ENCODE data around the gene ZNF441.
"Not testable (repeated sequence)": the region's sequence is repeated elsewhere in the genome, so short reads cannot be mapped to it uniquely, and the experiment has no call there.

The ZNF441 gene

DNA sequence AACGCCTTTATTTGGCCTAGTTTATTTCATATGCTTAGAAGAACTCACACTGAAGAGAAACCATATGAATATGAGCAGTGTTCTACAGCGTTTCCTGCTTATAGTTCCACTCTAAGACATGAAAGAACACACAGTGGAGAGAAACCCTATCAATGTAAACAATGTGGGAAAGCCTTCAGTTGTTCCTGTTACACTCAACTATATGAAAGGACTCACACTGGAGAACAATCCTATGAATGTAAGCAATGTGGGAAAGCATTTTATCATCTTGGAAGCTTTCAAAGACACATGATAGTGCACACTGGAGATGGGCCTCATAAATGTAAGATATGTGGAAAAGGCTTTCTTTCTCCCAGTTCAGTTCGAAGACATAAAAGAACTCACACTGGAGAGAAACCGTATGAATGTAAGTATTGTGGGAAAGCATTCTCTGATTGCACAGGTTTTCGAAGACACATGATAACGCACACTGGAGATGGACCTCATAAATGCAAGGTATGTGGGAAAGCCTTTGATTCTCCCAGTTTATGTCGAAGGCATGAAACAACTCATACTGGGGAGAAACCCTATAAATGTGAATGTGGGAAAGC is 13.7 kb downstream of the ZNF441 start:
- no peak for DNase-seq (ENCODE audit: low read depth in 2 of 2)

- DNase-seq (ENCODE audit: low read depth in 2 of 2): no peak
Observed at GRCh38 chr19:11781295-11782057, 14.7 kb downstream of the ZNF441 start.

GRCh38 chr19:11783767-11784166 is 17.0 kb downstream of the ZNF441 start:
- no peak for DNase-seq (ENCODE audit: low read depth in 2 of 2)

DNA sequence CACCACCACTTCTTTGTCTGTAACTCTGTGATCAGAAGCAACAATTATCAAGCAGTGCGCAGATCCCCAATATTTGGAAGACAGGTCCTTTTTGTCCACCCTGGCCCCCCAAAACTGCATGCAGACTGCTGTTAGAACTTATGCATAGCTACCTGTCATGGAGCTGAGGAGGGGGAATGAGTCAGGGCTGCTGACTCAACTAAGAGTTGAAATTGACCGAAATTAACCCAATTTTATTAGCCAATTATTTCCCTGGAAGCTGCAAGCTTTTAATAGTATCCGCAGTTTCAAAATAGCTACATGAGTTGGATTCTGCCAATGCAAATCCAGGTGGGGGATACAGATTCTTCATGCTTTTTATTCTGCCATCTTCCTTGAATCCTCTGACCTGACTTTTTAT is 17.6 kb downstream of the ZNF441 start:
- no peak for DNase-seq (ENCODE audit: low read depth in 2 of 2)

- DNase-seq (ENCODE audit: low read depth in 2 of 2): no peak
Observed at GRCh38 chr19:11787536-11787935, 20.7 kb downstream of the ZNF441 start.

GRCh38 chr19:11792942-11793341 is 26.1 kb downstream of the ZNF441 start:
- no peak for DNase-seq (ENCODE audit: low read depth in 2 of 2)

- peak; percentile 49 to 57 for DNase-seq (ENCODE audit: low read depth in 2 of 2)
Observed at GRCh38 chr19:11797491-11797890, 30.7 kb downstream of the ZNF441 start.

DNA sequence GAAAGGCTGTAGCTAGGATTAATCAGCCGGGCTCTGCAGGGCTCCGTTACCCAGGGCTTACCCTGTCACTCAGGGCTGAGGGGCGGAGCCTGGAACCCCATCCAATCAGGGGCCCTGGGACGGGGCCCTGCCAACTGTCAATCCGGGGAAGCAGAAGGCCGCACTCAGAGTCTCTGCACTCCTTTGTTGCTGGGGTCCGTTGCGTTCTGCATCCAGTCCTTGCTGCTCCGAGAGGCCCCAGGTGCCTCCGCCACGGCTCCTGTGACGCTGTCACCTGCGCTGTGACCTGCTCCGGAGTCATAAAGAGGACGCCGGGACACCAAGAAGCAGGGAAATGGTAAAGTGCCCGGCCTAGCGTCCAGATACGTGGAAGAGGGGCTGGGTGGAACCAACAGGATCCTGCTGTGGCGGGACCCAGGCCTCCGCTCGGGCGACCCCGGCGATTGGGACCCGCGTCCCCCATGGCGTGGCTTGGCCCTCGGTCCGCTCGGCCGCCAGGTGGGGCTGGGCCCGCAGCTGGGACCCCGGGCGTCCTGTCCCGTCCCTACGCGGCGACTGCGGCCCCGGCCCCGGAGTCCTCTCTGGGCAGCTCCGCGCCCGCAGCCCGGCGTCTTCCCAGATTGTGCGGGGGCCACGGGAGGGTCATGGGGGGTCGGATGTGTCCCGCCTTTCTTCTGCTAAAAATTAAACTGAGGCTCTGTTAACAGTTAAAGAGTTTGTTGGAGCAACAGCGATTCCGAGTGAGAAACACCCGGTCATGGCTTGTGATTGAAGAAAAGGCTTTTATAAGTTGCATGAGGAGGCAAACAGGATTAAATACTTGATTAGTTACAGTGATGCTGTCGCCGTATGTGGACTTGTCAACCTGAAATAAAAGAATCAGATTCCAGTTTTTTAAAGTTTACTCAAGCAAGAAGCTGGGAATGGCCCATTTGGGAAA is 31.9 kb downstream of the ZNF441 start, which contains the start of gene ZNF491:
Gene ZNF491 (plus strand): TSS at position 133 of the 940 bp plus-strand sequence. CDS start 7,431 bp downstream, outside the sequence.
- DNase-seq (ENCODE audit: low read depth in 2 of 2): peak; percentile 55 to 71

GRCh38 chr19:11806354-11807098 is 39.7 kb downstream of the ZNF441 start:
- no peak for DNase-seq (ENCODE audit: low read depth in 2 of 2)

- no peak for DNase-seq (ENCODE audit: low read depth in 2 of 2)
Observed at GRCh38 chr19:11807099-11807380, 40.2 kb downstream of the ZNF441 start.

- DNase-seq (ENCODE audit: low read depth in 2 of 2): no peak
Observed at GRCh38 chr19:11813703-11814028, 46.9 kb downstream of the ZNF441 start.

- DNase-seq (ENCODE audit: low read depth in 2 of 2): peak; percentile 59 to 82
Observed at GRCh38 chr19:11814029-11814699, 47.4 kb downstream of the ZNF441 start, which contains the start of gene ZNF440. Gene ZNF440, plus strand, starts transcription at chr19:11814273. Its CDS starts 175 bp downstream, at chr19:11814448.

DNA sequence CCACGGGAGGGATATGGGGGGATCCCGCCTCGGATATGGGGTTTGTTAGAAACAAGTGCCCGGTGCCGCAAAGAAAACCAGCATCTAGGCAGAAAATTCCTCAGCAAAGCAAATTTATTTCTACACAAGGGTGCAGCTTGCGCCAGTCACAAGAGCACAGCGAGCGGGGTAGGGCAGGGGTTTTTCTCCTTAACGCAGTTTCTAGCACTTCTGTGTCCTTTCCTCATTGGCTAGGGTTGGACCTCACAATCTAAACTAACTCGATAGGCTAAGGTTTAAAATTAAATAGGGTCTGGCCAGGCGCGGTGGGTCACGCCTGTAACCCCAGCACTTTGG is 47.9 kb downstream of the ZNF441 start:
- DNase-seq (ENCODE audit: low read depth in 2 of 2): no peak

GRCh38 chr19:11821474-11822109 is 54.8 kb downstream of the ZNF441 start:
- no peak for DNase-seq (ENCODE audit: low read depth in 2 of 2)

DNA sequence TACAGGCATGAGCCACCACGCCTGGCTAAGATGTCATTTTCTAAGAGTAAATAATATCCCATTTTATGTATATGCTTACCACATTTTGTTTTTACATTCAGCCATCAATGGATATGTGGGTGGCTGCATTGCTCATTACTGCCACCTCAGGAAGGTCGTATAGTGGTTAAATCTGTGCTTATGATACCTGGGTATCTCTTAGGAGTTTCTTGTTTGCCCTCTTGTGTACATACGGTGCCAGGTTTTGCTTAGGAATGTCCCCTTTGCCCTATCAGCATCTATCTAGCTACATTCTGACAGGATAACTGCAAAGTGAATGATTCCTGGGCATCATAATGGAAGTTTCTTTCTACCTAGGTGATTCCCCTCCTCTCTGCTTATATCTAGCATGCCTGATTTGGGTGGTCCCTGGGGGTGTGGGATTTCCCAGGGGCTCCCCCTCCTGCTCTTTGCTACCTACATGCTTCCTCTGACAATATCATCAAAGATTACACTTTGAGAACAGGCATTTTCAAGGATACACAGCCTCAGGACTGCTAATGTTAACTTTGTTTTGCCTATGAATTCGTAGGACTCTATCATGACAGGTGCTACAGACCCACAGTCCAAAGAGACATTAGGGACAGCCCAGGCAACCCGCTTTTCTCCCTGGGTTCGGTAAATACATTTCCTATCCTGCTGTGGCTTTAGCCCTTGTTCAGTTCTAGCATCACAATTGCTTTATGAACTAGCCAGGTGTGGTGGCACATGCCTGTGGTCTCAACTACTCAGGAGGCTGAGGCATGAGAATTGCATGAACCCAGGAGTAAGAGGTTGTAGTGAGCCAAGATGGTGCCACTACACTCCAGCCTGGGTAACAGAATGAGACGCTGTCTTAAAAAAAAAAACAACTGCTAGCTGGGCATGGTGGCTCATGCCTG is 62.4 kb downstream of the ZNF441 start:
- DNase-seq (ENCODE audit: low read depth in 2 of 2): not testable (repeated sequence)

DNA sequence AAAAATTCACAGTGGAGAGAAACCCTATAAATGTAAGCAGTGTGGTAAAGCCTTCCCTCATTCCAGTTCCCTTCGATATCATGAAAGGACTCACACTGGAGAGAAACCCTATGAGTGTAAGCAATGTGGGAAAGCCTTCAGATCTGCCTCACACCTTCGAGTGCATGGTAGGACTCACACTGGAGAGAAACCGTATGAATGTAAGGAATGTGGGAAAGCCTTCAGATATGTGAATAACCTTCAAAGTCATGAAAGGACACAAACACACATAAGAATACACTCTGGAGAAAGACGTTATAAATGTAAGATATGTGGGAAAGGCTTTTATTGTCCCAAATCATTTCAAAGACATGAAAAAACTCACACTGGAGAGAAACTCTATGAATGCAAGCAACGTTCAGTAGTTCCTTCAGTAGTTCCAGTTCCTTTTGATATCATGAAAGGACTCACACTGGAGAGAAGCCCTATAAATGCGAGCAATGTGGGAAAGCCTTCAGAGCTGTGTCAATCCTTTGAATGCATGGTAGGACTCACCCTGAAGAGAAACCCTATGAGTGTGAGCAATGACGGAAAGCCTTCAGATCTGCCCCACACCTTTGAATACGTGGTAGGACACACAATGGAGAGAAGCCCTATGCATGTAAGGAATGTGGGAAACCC is 65.6 kb downstream of the ZNF441 start:
- DNase-seq (ENCODE audit: low read depth in 2 of 2): no peak

DNA sequence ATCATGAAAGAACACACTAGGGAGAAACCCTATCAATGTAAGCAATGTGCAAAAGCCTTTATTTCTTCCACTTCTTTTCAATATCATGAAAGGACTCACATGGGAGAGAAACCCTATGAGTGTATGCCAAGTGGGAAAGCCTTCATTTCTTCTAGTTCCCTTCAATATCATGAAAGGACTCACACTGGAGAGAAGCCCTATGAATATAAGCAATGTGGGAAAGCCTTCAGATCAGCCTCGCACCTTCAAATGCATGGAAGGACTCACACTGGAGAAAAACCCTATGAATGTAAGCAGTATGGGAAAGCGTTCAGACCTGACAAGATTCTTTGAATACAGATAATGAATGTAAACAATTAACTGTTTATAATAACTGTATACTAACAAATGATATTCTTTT is 66.7 kb downstream of the ZNF441 start:
- DNase-seq (ENCODE audit: low read depth in 2 of 2): no peak
